HEK293T (cell line): Measurements from ENCODE around the gene TKFC.

ENCODE experiments used
- BHLHE40 ChIP-seq: fragments of 450-650 bp; IDR thresholded peaks from 2 replicates; pipeline ENCODE4 v1.6.1; 2016; ENCODE audit warnings: mild to moderate bottlenecking, moderate library complexity, borderline replicate concordance
- CTBP1 ChIP-seq: fragments of 450-650 bp; IDR thresholded peaks from 2 replicates; pipeline ENCODE4 v1.6.1; 2016; ENCODE audit warnings: borderline replicate concordance
- ELF4 ChIP-seq: fragments of 450-650 bp; IDR thresholded peaks from 2 replicates; pipeline ENCODE4 v1.6.1; 2017; ENCODE audit warnings: antibody characterized with exemption
- FOXA1 ChIP-seq: fragments of 450-650 bp; IDR thresholded peaks from 2 replicates; pipeline ENCODE4 v1.6.1; 2016; ENCODE audit warnings: mild to moderate bottlenecking
- FOXK2 ChIP-seq: fragments of 450-650 bp; IDR thresholded peaks from 2 replicates; pipeline ENCODE4 v1.6.1; 2016; ENCODE audit warnings: mild to moderate bottlenecking
- FOXM1 ChIP-seq: fragments of 450-650 bp; IDR thresholded peaks from 2 replicates; pipeline ENCODE4 v1.6.1; 2017; ENCODE audit warnings: mild to moderate bottlenecking, borderline replicate concordance
- HDGF ChIP-seq: fragments of 450-650 bp; IDR thresholded peaks from 2 replicates; pipeline ENCODE4 v1.6.1; 2017; ENCODE audit warnings: antibody characterized with exemption, borderline replicate concordance
- SP1 ChIP-seq: fragments of 450-650 bp; IDR thresholded peaks from 2 replicates; pipeline ENCODE4 v1.6.1; 2017
- SUZ12 ChIP-seq: fragments of 450-650 bp; IDR thresholded peaks from 2 replicates; pipeline ENCODE4 v1.6.1; 2016; ENCODE audit warnings: mild to moderate bottlenecking
- TARDBP ChIP-seq: fragments of 450-650 bp; IDR thresholded peaks from 2 replicates; pipeline ENCODE4 v1.6.1; 2016
- ZNF384 ChIP-seq: fragments of 450-650 bp; IDR thresholded peaks from 2 replicates; pipeline ENCODE4 v1.6.1; 2016

- no peak for TF ChIP-seq SP1
- peak; percentile 76; the same call in 1 of the 2 replicates for TF ChIP-seq ELF4
- TF ChIP-seq ZNF384 = no peak
- no peak for TF ChIP-seq FOXA1
- TF ChIP-seq TARDBP = no peak
- TF ChIP-seq BHLHE40 = no peak
- no peak for TF ChIP-seq CTBP1
- TF ChIP-seq SUZ12 = no peak
- no peak for TF ChIP-seq FOXM1
- no peak for TF ChIP-seq HDGF
- TF ChIP-seq FOXK2 = no peak
These were observed 28.9 kb downstream of the TKFC start, which contains the start of the genes CYB561A3 and TMEM138 for GRCh38 chr11:61361741-61362541.
